ENCODE measurements around the gene GPR35. TPM values are rescaled to one million over a fixed set of nuclear protein-coding genes. Genes with fewer than 3 reads are reported as not detected.

GPR35 gene
- 1.5 TPM for total RNA-seq (ENCODE audit: unreplicated experiment)
- long read RNA-seq, result 0 reads

DNA sequence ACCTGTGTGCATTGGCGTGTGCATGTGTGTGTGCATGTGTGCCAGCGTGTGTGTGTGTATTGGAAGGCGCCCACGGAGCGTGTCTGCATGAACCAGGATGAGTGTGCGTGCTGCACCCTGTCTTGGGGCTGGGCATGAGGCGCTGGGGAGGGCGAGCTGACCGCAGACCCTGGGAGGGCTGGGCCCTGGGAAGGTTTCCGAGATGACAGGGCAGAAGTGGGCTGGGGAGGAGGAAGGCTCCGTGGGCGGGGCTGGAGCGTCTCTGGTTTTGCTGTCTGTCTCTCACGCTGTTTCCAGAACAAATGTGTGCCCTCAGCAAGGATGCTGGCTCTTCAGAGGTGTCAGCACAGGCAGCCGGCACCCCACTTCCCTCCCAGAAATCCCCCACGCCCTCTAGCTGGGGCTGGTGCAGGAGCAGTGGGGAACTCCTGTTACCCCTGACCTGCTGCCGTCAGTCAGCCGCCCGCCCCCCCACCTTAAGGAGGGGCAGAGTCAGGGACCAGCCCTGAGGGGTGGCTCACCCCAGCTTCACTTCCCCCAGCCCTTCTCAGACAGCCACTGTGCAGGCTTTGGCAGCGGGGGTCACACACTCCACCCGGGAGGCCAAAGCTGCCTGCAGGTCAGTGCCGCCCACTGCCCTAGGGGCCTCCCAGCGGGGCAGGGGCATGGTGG is at the start of gene GPR35:
Gene GPR35 (plus strand): TSS at position 531 of the 672 bp plus-strand sequence. CDS start 4,473 bp downstream, outside the sequence.
- H3K4me1 Mint-ChIP-seq (ENCODE audit: low read depth, unreplicated experiment), result no peaks in the 10 kb centered on the region

GRCh38 chr2:240576036-240576435 is 49.2 kb upstream of the GPR35 start:
- peaks cover 7% of the 10 kb centered on the region for H3K9me3 Mint-ChIP-seq (ENCODE audit: unreplicated experiment)

More for the DNA sequence above, at the start of gene GPR35:
- TF ChIP-seq, protein P1, sequence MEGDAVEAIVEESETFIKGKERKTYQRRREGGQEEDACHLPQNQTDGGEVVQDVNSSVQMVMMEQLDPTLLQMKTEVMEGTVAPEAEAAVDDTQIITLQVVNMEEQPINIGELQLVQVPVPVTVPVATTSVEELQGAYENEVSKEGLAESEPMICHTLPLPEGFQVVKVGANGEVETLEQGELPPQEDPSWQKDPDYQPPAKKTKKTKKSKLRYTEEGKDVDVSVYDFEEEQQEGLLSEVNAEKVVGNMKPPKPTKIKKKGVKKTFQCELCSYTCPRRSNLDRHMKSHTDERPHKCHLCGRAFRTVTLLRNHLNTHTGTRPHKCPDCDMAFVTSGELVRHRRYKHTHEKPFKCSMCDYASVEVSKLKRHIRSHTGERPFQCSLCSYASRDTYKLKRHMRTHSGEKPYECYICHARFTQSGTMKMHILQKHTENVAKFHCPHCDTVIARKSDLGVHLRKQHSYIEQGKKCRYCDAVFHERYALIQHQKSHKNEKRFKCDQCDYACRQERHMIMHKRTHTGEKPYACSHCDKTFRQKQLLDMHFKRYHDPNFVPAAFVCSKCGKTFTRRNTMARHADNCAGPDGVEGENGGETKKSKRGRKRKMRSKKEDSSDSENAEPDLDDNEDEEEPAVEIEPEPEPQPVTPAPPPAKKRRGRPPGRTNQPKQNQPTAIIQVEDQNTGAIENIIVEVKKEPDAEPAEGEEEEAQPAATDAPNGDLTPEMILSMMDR (IDR thresholded peaks at IDR 0.05; ENCODE audit: partially characterized antibody, unreplicated experiment), result no peak
- H3K27me3 Mint-ChIP-seq (ENCODE audit: unreplicated experiment), result peaks cover 8% of the 10 kb centered on the region
- no peaks in the 10 kb centered on the region for H3K36me3 Mint-ChIP-seq (ENCODE audit: unreplicated experiment)
- H3K4me3 Mint-ChIP-seq (ENCODE audit: unreplicated experiment), result no peak within 1 kb of the TSS
- no peak within 1 kb of the TSS for H3K27ac Mint-ChIP-seq (ENCODE audit: unreplicated experiment)
- DNase-seq, result no peak
- H3K9me3 Mint-ChIP-seq (ENCODE audit: unreplicated experiment), result peaks cover 6% of the 10 kb centered on the region

GRCh38 chr2:240576436-240577205 is 48.7 kb upstream of the GPR35 start:
- Mint-ChIP-seq H3K27me3 (ENCODE audit: unreplicated experiment) (peaks cover 2% of the 10 kb centered on the region), H3K4me3 (ENCODE audit: unreplicated experiment) (no peak overlapping the region), H3K9me3 (ENCODE audit: unreplicated experiment) (peaks cover 9% of the 10 kb centered on the region), H3K36me3 (ENCODE audit: unreplicated experiment) (peaks cover 13% of the 10 kb centered on the region), H3K27ac (ENCODE audit: unreplicated experiment) (no peak overlapping the region), H3K4me1 (ENCODE audit: low read depth, unreplicated experiment) (peaks cover 7% of the 10 kb centered on the region)
- no peak for DNase-seq
- TF ChIP-seq, protein P1 (IDR thresholded peaks at IDR 0.05; ENCODE audit: partially characterized antibody, unreplicated experiment), result no peak

More at GRCh38 chr2:240576036-240576435, 49.2 kb upstream of the GPR35 start:
- Mint-ChIP-seq H3K27ac (ENCODE audit: unreplicated experiment) (no peak overlapping the region), H3K27me3 (ENCODE audit: unreplicated experiment) (peaks cover 4% of the 10 kb centered on the region), H3K4me3 (ENCODE audit: unreplicated experiment) (no peak overlapping the region), H3K36me3 (ENCODE audit: unreplicated experiment) (peaks cover 8% of the 10 kb centered on the region), H3K4me1 (ENCODE audit: low read depth, unreplicated experiment) (peaks cover 7% of the 10 kb centered on the region)
- DNase-seq, result no peak
- TF ChIP-seq, protein P1 (IDR thresholded peaks at IDR 0.05; ENCODE audit: partially characterized antibody, unreplicated experiment), result no peak

- Mint-ChIP-seq H3K27me3 (ENCODE audit: unreplicated experiment) (peaks cover 2% of the 10 kb centered on the region), H3K9me3 (ENCODE audit: unreplicated experiment) (peaks cover 14% of the 10 kb centered on the region), H3K4me1 (ENCODE audit: low read depth, unreplicated experiment) (peaks cover 11% of the 10 kb centered on the region), H3K36me3 (ENCODE audit: unreplicated experiment) (peaks cover 22% of the 10 kb centered on the region), H3K27ac (ENCODE audit: unreplicated experiment) (no peak overlapping the region), H3K4me3 (ENCODE audit: unreplicated experiment) (no peak overlapping the region)
- TF ChIP-seq, protein P1 (IDR thresholded peaks at IDR 0.05; ENCODE audit: partially characterized antibody, unreplicated experiment), result no peak
- DNase-seq, result no peak
Measured at GRCh38 chr2:240577281-240578109, 47.8 kb upstream of the GPR35 start.
